DND-41 (cell line): ENCODE measurements around the gene HERC6.

Experiments
- EZH2 ChIP-seq: IDR thresholded peaks from 3 replicates; pipeline ENCODE4 v1.6.1; 2012; ENCODE audit warnings: borderline replicate concordance, low read depth, mild to moderate bottlenecking, moderate library complexity, low read length, inconsistent platforms; ENCODE audit not compliant: severe bottlenecking
- TF ChIP-seq, protein P1 (sequence below): IDR thresholded peaks from 2 replicates; pipeline ENCODE4 v1.5.1; 2012; ENCODE audit warnings: borderline replicate concordance, low read length, moderate library complexity, mild to moderate bottlenecking; ENCODE audit not compliant: poor library complexity, severe bottlenecking; ENCODE audit errors: extremely low read depth

DNA sequence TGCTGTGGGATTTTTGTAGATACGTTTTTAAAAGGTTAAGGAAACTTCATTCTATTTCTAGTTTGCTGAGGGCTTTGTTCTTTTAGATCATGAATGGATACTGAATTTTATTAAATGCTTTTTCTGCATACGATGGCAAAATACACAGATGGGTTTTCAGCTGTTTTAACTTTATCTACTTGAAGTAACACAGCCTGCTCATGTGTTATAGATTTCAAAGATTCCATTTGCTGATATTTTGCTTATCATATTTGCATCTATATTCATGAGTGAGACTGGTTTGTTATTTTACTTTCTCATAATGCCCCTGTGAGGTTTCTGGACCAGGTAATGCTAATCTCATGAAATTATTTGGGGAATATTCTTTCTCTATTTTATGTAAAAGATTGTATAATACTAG is 43.8 kb downstream of the HERC6 start:
- TF ChIP-seq, protein P1, sequence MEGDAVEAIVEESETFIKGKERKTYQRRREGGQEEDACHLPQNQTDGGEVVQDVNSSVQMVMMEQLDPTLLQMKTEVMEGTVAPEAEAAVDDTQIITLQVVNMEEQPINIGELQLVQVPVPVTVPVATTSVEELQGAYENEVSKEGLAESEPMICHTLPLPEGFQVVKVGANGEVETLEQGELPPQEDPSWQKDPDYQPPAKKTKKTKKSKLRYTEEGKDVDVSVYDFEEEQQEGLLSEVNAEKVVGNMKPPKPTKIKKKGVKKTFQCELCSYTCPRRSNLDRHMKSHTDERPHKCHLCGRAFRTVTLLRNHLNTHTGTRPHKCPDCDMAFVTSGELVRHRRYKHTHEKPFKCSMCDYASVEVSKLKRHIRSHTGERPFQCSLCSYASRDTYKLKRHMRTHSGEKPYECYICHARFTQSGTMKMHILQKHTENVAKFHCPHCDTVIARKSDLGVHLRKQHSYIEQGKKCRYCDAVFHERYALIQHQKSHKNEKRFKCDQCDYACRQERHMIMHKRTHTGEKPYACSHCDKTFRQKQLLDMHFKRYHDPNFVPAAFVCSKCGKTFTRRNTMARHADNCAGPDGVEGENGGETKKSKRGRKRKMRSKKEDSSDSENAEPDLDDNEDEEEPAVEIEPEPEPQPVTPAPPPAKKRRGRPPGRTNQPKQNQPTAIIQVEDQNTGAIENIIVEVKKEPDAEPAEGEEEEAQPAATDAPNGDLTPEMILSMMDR = no peak
- TF ChIP-seq EZH2 = no peak
